ENCODE measurements around the gene GALNT10.

Gene GALNT10

GRCh38 chr5:154437281-154437965 lies 246.9 kb downstream of the GALNT10 start:
- no peak overlapping the region for H3K9ac ChIP-seq (ENCODE audit: low read depth in 1 of 2, low read length in 2 of 2)
- no peaks in the 10 kb centered on the region for H3K9me3 ChIP-seq (ENCODE audit: control insufficient read depth in 2 of 2, low read length in 2 of 2)
- no peaks in the 10 kb centered on the region for H3K4me1 ChIP-seq (ENCODE audit: control insufficient read depth in 2 of 2, insufficient read depth in 2 of 2, low read length in 2 of 2)
- no peaks in the 10 kb centered on the region for H3K27me3 ChIP-seq (ENCODE audit: control insufficient read depth in 2 of 2, insufficient read depth in 2 of 2, low read length in 2 of 2)
- no peak overlapping the region for H3K27ac ChIP-seq (ENCODE audit: low read depth in 2 of 2, low read length in 2 of 2)
- peaks cover 25 to 46% of the 10 kb centered on the region in 2 donors for H3K36me3 ChIP-seq (ENCODE audit: control insufficient read depth in 2 of 2, insufficient read depth in 2 of 2, low read length in 2 of 2)
- H3K4me3 ChIP-seq (ENCODE audit: low read length in 2 of 2): no peak overlapping the region

- Histone ChIP-seq H3K9ac (ENCODE audit: low read depth in 1 of 2, low read length in 2 of 2) (no peak overlapping the region), H3K4me3 (ENCODE audit: low read length in 2 of 2) (no peak overlapping the region), H3K27me3 (ENCODE audit: control insufficient read depth in 2 of 2, insufficient read depth in 2 of 2, low read length in 2 of 2) (no peaks in the 10 kb centered on the region), H3K4me1 (ENCODE audit: control insufficient read depth in 2 of 2, insufficient read depth in 2 of 2, low read length in 2 of 2) (peaks cover 7% of the 10 kb centered on the region in 2 donors), H3K27ac (ENCODE audit: low read depth in 2 of 2, low read length in 2 of 2) (no peak overlapping the region), H3K9me3 (ENCODE audit: control insufficient read depth in 2 of 2, low read length in 2 of 2) (no peaks in the 10 kb centered on the region), H3K36me3 (ENCODE audit: control insufficient read depth in 2 of 2, insufficient read depth in 2 of 2, low read length in 2 of 2) (peaks cover 27 to 48% of the 10 kb centered on the region in 2 donors)
Observed at GRCh38 chr5:154440540-154440939, 250.0 kb downstream of the GALNT10 start.

GRCh38 chr5:154442801-154443200 lies 252.3 kb downstream of the GALNT10 start:
- Histone ChIP-seq H3K9me3 (ENCODE audit: control insufficient read depth in 2 of 2, low read length in 2 of 2) (no peaks in the 10 kb centered on the region), H3K4me3 (ENCODE audit: low read length in 2 of 2) (no peak overlapping the region), H3K27ac (ENCODE audit: low read depth in 2 of 2, low read length in 2 of 2) (no peak overlapping the region), H3K9ac (ENCODE audit: low read depth in 1 of 2, low read length in 2 of 2) (no peak overlapping the region), H3K27me3 (ENCODE audit: control insufficient read depth in 2 of 2, insufficient read depth in 2 of 2, low read length in 2 of 2) (no peaks in the 10 kb centered on the region), H3K4me1 (ENCODE audit: control insufficient read depth in 2 of 2, insufficient read depth in 2 of 2, low read length in 2 of 2) (peaks cover 10 to 15% of the 10 kb centered on the region in 2 donors), H3K36me3 (ENCODE audit: control insufficient read depth in 2 of 2, insufficient read depth in 2 of 2, low read length in 2 of 2) (peaks cover 21 to 32% of the 10 kb centered on the region in 2 donors)

GRCh38 chr5:154444556-154445421 lies 254.3 kb downstream of the GALNT10 start:
- peak overlapping the region; percentile 57 to 84 for H3K27ac ChIP-seq (ENCODE audit: low read depth in 2 of 2, low read length in 2 of 2)
- H3K4me1 ChIP-seq (ENCODE audit: control insufficient read depth in 2 of 2, insufficient read depth in 2 of 2, low read length in 2 of 2): peaks cover 15 to 16% of the 10 kb centered on the region in 2 donors

GRCh38 chr5:154445422-154446194 lies 255.1 kb downstream of the GALNT10 start, which contains the start of gene SAP30L:
SAP30L (plus strand) TSS chr5:154445997; CDS start chr5:154446605, 608 bp downstream.
- H3K27ac ChIP-seq (ENCODE audit: low read depth in 2 of 2, low read length in 2 of 2): peak within 1 kb of the TSS; percentile 57 to 84
- no peaks in the 10 kb centered on the region for H3K9me3 ChIP-seq (ENCODE audit: control insufficient read depth in 2 of 2, low read length in 2 of 2)
- H3K27me3 ChIP-seq (ENCODE audit: control insufficient read depth in 2 of 2, insufficient read depth in 2 of 2, low read length in 2 of 2): no peaks in the 10 kb centered on the region
- peaks cover 15 to 16% of the 10 kb centered on the region in 2 donors for H3K4me1 ChIP-seq (ENCODE audit: control insufficient read depth in 2 of 2, insufficient read depth in 2 of 2, low read length in 2 of 2)
- H3K36me3 ChIP-seq (ENCODE audit: control insufficient read depth in 2 of 2, insufficient read depth in 2 of 2, low read length in 2 of 2): peaks cover 16 to 20% of the 10 kb centered on the region in 2 donors
- peak within 1 kb of the TSS; percentile 72 to 92 for H3K4me3 ChIP-seq (ENCODE audit: low read length in 2 of 2)
- peak within 1 kb of the TSS; percentile 77 to 84 for H3K9ac ChIP-seq (ENCODE audit: low read depth in 1 of 2, low read length in 2 of 2)

More at GRCh38 chr5:154444556-154445421, 254.3 kb downstream of the GALNT10 start:
- Histone ChIP-seq H3K36me3 (ENCODE audit: control insufficient read depth in 2 of 2, insufficient read depth in 2 of 2, low read length in 2 of 2) (peaks cover 17 to 21% of the 10 kb centered on the region in 2 donors), H3K9ac (ENCODE audit: low read depth in 1 of 2, low read length in 2 of 2) (peak overlapping the region; percentile 70 to 84), H3K4me3 (ENCODE audit: low read length in 2 of 2) (peak overlapping the region; percentile 72 to 92), H3K9me3 (ENCODE audit: control insufficient read depth in 2 of 2, low read length in 2 of 2) (no peaks in the 10 kb centered on the region), H3K27me3 (ENCODE audit: control insufficient read depth in 2 of 2, insufficient read depth in 2 of 2, low read length in 2 of 2) (no peaks in the 10 kb centered on the region)

GRCh38 chr5:154446195-154447088 lies 255.9 kb downstream of the GALNT10 start:
- peaks cover 15 to 16% of the 10 kb centered on the region in 2 donors for H3K4me1 ChIP-seq (ENCODE audit: control insufficient read depth in 2 of 2, insufficient read depth in 2 of 2, low read length in 2 of 2)
- peaks cover 14 to 23% of the 10 kb centered on the region in 2 donors for H3K36me3 ChIP-seq (ENCODE audit: control insufficient read depth in 2 of 2, insufficient read depth in 2 of 2, low read length in 2 of 2)
- no peaks in the 10 kb centered on the region for H3K27me3 ChIP-seq (ENCODE audit: control insufficient read depth in 2 of 2, insufficient read depth in 2 of 2, low read length in 2 of 2)
- H3K9me3 ChIP-seq (ENCODE audit: control insufficient read depth in 2 of 2, low read length in 2 of 2): no peaks in the 10 kb centered on the region
- peak overlapping the region; percentile 37 to 74 for H3K27ac ChIP-seq (ENCODE audit: low read depth in 2 of 2, low read length in 2 of 2)
- peak overlapping the region; percentile 72 to 92 for H3K4me3 ChIP-seq (ENCODE audit: low read length in 2 of 2)
- H3K9ac ChIP-seq (ENCODE audit: low read depth in 1 of 2, low read length in 2 of 2): peak overlapping the region; percentile 68 to 77

GRCh38 chr5:154447089-154447725 lies 256.7 kb downstream of the GALNT10 start:
- Histone ChIP-seq H3K9ac (ENCODE audit: low read depth in 1 of 2, low read length in 2 of 2) (peak overlapping the region; percentile 63 to 77), H3K27ac (ENCODE audit: low read depth in 2 of 2, low read length in 2 of 2) (no peak overlapping the region), H3K4me3 (ENCODE audit: low read length in 2 of 2) (peak overlapping the region; percentile 72 to 92), H3K27me3 (ENCODE audit: control insufficient read depth in 2 of 2, insufficient read depth in 2 of 2, low read length in 2 of 2) (no peaks in the 10 kb centered on the region), H3K9me3 (ENCODE audit: control insufficient read depth in 2 of 2, low read length in 2 of 2) (no peaks in the 10 kb centered on the region), H3K4me1 (ENCODE audit: control insufficient read depth in 2 of 2, insufficient read depth in 2 of 2, low read length in 2 of 2) (peaks cover 15 to 16% of the 10 kb centered on the region in 2 donors), H3K36me3 (ENCODE audit: control insufficient read depth in 2 of 2, insufficient read depth in 2 of 2, low read length in 2 of 2) (peaks cover 12 to 23% of the 10 kb centered on the region in 2 donors)

GRCh38 chr5:154449786-154450185 lies 259.3 kb downstream of the GALNT10 start:
- no peaks in the 10 kb centered on the region for H3K27me3 ChIP-seq (ENCODE audit: control insufficient read depth in 2 of 2, insufficient read depth in 2 of 2, low read length in 2 of 2)
- no peak overlapping the region for H3K4me3 ChIP-seq (ENCODE audit: low read length in 2 of 2)
- no peak overlapping the region for H3K9ac ChIP-seq (ENCODE audit: low read depth in 1 of 2, low read length in 2 of 2)
- H3K4me1 ChIP-seq (ENCODE audit: control insufficient read depth in 2 of 2, insufficient read depth in 2 of 2, low read length in 2 of 2): peaks cover 11% of the 10 kb centered on the region in 2 donors
- no peaks in the 10 kb centered on the region for H3K9me3 ChIP-seq (ENCODE audit: control insufficient read depth in 2 of 2, low read length in 2 of 2)
- H3K36me3 ChIP-seq (ENCODE audit: control insufficient read depth in 2 of 2, insufficient read depth in 2 of 2, low read length in 2 of 2): peaks cover 25 to 43% of the 10 kb centered on the region in 2 donors
- H3K27ac ChIP-seq (ENCODE audit: low read depth in 2 of 2, low read length in 2 of 2): no peak overlapping the region

- H3K27ac ChIP-seq (ENCODE audit: low read depth in 2 of 2, low read length in 2 of 2): no peak overlapping the region
- H3K9ac ChIP-seq (ENCODE audit: low read depth in 1 of 2, low read length in 2 of 2): no peak overlapping the region
- H3K4me3 ChIP-seq (ENCODE audit: low read length in 2 of 2): no peak overlapping the region
- peaks cover 7 to 8% of the 10 kb centered on the region in 2 donors for H3K4me1 ChIP-seq (ENCODE audit: control insufficient read depth in 2 of 2, insufficient read depth in 2 of 2, low read length in 2 of 2)
- peaks cover 41 to 63% of the 10 kb centered on the region in 2 donors for H3K36me3 ChIP-seq (ENCODE audit: control insufficient read depth in 2 of 2, insufficient read depth in 2 of 2, low read length in 2 of 2)
- H3K9me3 ChIP-seq (ENCODE audit: control insufficient read depth in 2 of 2, low read length in 2 of 2): no peaks in the 10 kb centered on the region
- H3K27me3 ChIP-seq (ENCODE audit: control insufficient read depth in 2 of 2, insufficient read depth in 2 of 2, low read length in 2 of 2): no peaks in the 10 kb centered on the region
Observed at GRCh38 chr5:154451957-154452356, 261.4 kb downstream of the GALNT10 start.
